K562 (cell line): ENCODE results near the gene HTR5A. TPM values are rescaled to one million over a fixed set of nuclear protein-coding genes. Genes with fewer than 3 reads are reported as not detected.

Experiments
- BRCA1 ChIP-seq, 2 experiments: fragments of 450-650 bp in 1 of 2; sonication (generic) in 1 of 2; formaldehyde crosslinking in 1 of 2; IDR thresholded peaks; 2 replicates each; pipeline versions ENCODE4 v1.5.0 to v1.6.1; 2017 to 2020; ENCODE audit warnings: mild to moderate bottlenecking in 1 of 2, missing genetic modification reagents in 1 of 2
- CAMTA2 ChIP-seq: fragments of 250-450 bp; sonication (Bioruptor Pico); conservative IDR thresholded peaks from 2 replicates; pipeline ENCODE4 v1.5.1; 2022
- CEBPG ChIP-seq, 3 experiments: fragments of 200-800 bp in 1 of 3; sonication (Bioruptor generic) in 1 of 3; sonication (generic) in 1 of 3; formaldehyde crosslinking in 1 of 3; IDR thresholded peaks in 2 of 3; conservative IDR thresholded peaks in 1 of 3; 2 replicates each; pipeline versions ENCODE4 v1.6.1 to v1.8.0; 2016 to 2022; ENCODE audit warnings: missing compliant biosample characterization in 2 of 3, missing genetic modification characterization in 2 of 3, mild to moderate bottlenecking in 1 of 3, missing genetic modification reagents in 1 of 3
- EWSR1 ChIP-seq: fragments of 450-650 bp; IDR thresholded peaks from 2 replicates; pipeline ENCODE4 v1.6.1; 2018; ENCODE audit warnings: borderline replicate concordance, mild to moderate bottlenecking, low read depth, moderate library complexity; ENCODE audit not compliant: partially characterized antibody
- FIP1L1 ChIP-seq: fragments of 200-400 bp; formaldehyde crosslinking; IDR thresholded peaks from 2 replicates; pipeline ENCODE4 v1.6.1; 2018; ENCODE audit warnings: mild to moderate bottlenecking, low read depth, low read length; ENCODE audit not compliant: poor library complexity, severe bottlenecking
- FOXA3 ChIP-seq, 2 experiments: fragments of 450-650 bp in 1 of 2; sonication (generic) in 1 of 2; formaldehyde crosslinking; IDR thresholded peaks in 1 of 2; conservative IDR thresholded peaks in 1 of 2; 2 replicates each; pipeline versions ENCODE4 v1.4.0 to v1.8.0; 2020 to 2022; ENCODE audit warnings: mild to moderate bottlenecking in 2 of 2, missing genetic modification reagents in 1 of 2
- MED1 ChIP-seq: sonication (generic); formaldehyde crosslinking; IDR thresholded peaks from 2 replicates; pipeline ENCODE4 v1.8.1; 2023; ENCODE audit warnings: missing genetic modification reagents, borderline replicate concordance
- PHF8 ChIP-seq: fragments of 200-600 bp; sonication (generic); IDR thresholded peaks from 2 replicates; pipeline ENCODE4 v1.6.1; 2012; ENCODE audit warnings: mixed run types, mild to moderate bottlenecking, inconsistent platforms, low read length, moderate library complexity, borderline replicate concordance
- TCF7L2 ChIP-seq: fragments of 150-350 bp; IDR thresholded peaks from 2 replicates; pipeline ENCODE4 v1.6.1; 2016; ENCODE audit warnings: low read depth, mild to moderate bottlenecking, low read length, moderate library complexity
- TGIF2 ChIP-seq: sonication (generic); formaldehyde crosslinking; IDR thresholded peaks from 2 replicates; pipeline ENCODE4 v1.8.1; 2022; ENCODE audit warnings: mild to moderate bottlenecking, missing genetic modification reagents, moderate library complexity
- ZNF239 ChIP-seq: fragments of 250-450 bp; sonication (Bioruptor Pico); IDR thresholded peaks from 2 replicates; pipeline ENCODE4 v1.4.0; 2020; ENCODE audit warnings: mild to moderate bottlenecking
- polyA plus RNA-seq, 8 experiments: library from polyadenylated mRNA; depleted of rRNA in 4 of 8; stranded (reverse) in 5 of 8; unstranded in 3 of 8; fragments of >200 nt; fragmentation: Nextera tagmentation in 2 of 8; fragmentation: Illumina TruSeq in 1 of 8; extraction: Ambion mirVana in 2 of 8; extraction: Trizol in 1 of 8; gene quantifications; 2 replicates each; pipeline versions ENCODE4 v1.2.1 to v1.2.3, GENCODE V29; 2011 to 2014; ENCODE audit warnings: inconsistent platforms in 1 of 8, missing spikeins in 1 of 8
- total RNA-seq, 7 experiments: library from RNA; depleted of rRNA in 6 of 7; stranded (reverse); fragments of >200 nt in 6 of 7; fragmentation: Illumina TruSeq in 2 of 7; extraction: Trizol in 2 of 7; gene quantifications; 2 replicates each; pipeline versions ENCODE4 v1.2.1 to v1.2.3, GENCODE V29; 2011 to 2021; ENCODE audit warnings: low replicate concordance in 1 of 7
- TF ChIP-seq, protein P1 (sequence below): fragments of 250-450 bp; sonication (Bioruptor Pico); IDR thresholded peaks from 2 replicates; pipeline ENCODE4 v1.4.0; 2020; ENCODE audit warnings: mild to moderate bottlenecking, moderate library complexity, borderline replicate concordance
- TF ChIP-seq, protein P2 (sequence below): sonication (generic); formaldehyde crosslinking; IDR thresholded peaks from 2 replicates; pipeline ENCODE4 v1.8.0; 2022; ENCODE audit warnings: mild to moderate bottlenecking, missing genetic modification reagents
- TF ChIP-seq, protein P3 (sequence below), 3 experiments: IDR thresholded peaks in 2 of 3; conservative IDR thresholded peaks in 1 of 3; 2 replicates each; pipeline ENCODE4 v1.5.1; 2011 to 2012; ENCODE audit warnings: low read length in 3 of 3, mild to moderate bottlenecking in 3 of 3, control low read depth in 2 of 3, improper control_type of control experiment in 1 of 3, inconsistent platforms in 1 of 3, low read depth in 1 of 3, mixed read lengths in 1 of 3, moderate library complexity in 1 of 3; ENCODE audit not compliant: insufficient read depth in 2 of 3
- TF ChIP-seq, protein P4 (sequence below), 2 experiments: IDR thresholded peaks in 1 of 2; conservative IDR thresholded peaks in 1 of 2; 2 replicates each; pipeline ENCODE4 v1.6.1; 2016; ENCODE audit warnings: low read depth in 2 of 2, mild to moderate bottlenecking in 1 of 2, missing compliant biosample characterization in 1 of 2, missing genetic modification characterization in 1 of 2, moderate library complexity in 1 of 2

Gene HTR5A
- total and polyA plus RNA-seq, 9 of the 15 experiments (the other 6 are each of a cell fraction or from before 2014, with no cell fraction given) = 0.06 TPM; not detected in 8

DNA sequence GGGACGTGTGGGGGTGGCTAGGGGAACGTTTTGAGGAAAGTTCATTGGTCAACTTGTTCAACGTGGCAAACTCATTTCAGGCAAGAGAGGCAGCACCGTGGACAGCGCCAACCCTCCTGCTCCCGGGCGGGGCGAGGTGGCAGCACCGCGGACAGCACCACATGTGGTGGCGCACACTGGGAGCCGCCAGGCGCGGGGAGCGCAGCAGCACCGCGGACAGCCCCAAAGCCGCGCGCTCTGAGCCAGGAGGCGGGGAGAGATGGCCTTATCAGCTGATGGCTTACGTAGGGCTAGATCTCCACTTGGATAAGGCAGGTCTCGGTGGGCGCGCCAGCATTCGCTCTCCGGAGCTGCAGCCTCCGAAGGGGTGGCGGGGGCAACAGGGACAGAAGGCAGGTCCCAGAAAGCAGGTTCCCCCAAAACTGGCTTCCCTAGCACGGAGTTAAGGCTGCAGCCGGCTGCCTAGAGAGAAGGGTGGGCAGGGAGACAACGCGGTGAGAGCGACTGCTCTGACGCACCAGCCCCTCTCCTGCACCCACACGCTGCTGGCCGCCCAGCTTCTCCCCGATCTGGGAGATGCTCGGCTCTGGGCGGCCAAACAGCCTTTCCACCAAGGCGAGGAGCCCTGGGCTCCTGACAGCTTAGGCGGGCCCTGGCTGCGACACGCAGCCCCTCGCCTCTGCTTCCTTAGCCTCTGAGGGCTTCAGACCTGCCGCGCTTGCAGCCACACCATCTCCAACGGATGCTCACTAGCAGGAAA is at the start of gene HTR5A (continued):
- TF ChIP-seq, protein P1, sequence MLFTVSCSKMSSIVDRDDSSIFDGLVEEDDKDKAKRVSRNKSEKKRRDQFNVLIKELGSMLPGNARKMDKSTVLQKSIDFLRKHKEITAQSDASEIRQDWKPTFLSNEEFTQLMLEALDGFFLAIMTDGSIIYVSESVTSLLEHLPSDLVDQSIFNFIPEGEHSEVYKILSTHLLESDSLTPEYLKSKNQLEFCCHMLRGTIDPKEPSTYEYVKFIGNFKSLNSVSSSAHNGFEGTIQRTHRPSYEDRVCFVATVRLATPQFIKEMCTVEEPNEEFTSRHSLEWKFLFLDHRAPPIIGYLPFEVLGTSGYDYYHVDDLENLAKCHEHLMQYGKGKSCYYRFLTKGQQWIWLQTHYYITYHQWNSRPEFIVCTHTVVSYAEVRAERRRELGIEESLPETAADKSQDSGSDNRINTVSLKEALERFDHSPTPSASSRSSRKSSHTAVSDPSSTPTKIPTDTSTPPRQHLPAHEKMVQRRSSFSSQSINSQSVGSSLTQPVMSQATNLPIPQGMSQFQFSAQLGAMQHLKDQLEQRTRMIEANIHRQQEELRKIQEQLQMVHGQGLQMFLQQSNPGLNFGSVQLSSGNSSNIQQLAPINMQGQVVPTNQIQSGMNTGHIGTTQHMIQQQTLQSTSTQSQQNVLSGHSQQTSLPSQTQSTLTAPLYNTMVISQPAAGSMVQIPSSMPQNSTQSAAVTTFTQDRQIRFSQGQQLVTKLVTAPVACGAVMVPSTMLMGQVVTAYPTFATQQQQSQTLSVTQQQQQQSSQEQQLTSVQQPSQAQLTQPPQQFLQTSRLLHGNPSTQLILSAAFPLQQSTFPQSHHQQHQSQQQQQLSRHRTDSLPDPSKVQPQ (CRISPR knock-in tag) = peak; percentile 26; the same call in 1 of the 2 replicates
- TF ChIP-seq CEBPG (CRISPR knock-in tag; IDR thresholded peaks at IDR 0.05) = peak; percentile 82
- TF ChIP-seq CEBPG (tag; conservative IDR thresholded peaks at IDR 0.05 in 1 of 2, IDR thresholded peaks at IDR 0.05 in 1 of 2) = no peak
- TF ChIP-seq, protein P2, sequence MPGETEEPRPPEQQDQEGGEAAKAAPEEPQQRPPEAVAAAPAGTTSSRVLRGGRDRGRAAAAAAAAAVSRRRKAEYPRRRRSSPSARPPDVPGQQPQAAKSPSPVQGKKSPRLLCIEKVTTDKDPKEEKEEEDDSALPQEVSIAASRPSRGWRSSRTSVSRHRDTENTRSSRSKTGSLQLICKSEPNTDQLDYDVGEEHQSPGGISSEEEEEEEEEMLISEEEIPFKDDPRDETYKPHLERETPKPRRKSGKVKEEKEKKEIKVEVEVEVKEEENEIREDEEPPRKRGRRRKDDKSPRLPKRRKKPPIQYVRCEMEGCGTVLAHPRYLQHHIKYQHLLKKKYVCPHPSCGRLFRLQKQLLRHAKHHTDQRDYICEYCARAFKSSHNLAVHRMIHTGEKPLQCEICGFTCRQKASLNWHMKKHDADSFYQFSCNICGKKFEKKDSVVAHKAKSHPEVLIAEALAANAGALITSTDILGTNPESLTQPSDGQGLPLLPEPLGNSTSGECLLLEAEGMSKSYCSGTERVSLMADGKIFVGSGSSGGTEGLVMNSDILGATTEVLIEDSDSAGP (CRISPR knock-in tag) = peak; percentile 90
- peak; percentile 87 for TF ChIP-seq ZNF239 (CRISPR knock-in tag)
- TF ChIP-seq PHF8 = no peak
- TF ChIP-seq CAMTA2 = no peak
- TF ChIP-seq, protein P3, sequence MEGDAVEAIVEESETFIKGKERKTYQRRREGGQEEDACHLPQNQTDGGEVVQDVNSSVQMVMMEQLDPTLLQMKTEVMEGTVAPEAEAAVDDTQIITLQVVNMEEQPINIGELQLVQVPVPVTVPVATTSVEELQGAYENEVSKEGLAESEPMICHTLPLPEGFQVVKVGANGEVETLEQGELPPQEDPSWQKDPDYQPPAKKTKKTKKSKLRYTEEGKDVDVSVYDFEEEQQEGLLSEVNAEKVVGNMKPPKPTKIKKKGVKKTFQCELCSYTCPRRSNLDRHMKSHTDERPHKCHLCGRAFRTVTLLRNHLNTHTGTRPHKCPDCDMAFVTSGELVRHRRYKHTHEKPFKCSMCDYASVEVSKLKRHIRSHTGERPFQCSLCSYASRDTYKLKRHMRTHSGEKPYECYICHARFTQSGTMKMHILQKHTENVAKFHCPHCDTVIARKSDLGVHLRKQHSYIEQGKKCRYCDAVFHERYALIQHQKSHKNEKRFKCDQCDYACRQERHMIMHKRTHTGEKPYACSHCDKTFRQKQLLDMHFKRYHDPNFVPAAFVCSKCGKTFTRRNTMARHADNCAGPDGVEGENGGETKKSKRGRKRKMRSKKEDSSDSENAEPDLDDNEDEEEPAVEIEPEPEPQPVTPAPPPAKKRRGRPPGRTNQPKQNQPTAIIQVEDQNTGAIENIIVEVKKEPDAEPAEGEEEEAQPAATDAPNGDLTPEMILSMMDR (IDR thresholded peaks at IDR 0.05 in 2 of 3, conservative IDR thresholded peaks at IDR 0.05 in 1 of 3; ENCODE audit: insufficient read depth in 2 of 3, low read depth in 1 of 3, low read length in 3 of 3) = peak in 2 of 3 experiments; percentile 16 to 24; a peak in 3 of 6 replicates
- TF ChIP-seq MED1 (CRISPR knock-in tag) = peak; percentile 99
- peak; percentile 100 for TF ChIP-seq TGIF2 (CRISPR knock-in tag)
- TF ChIP-seq TCF7L2 = no peak
- TF ChIP-seq, protein P4, sequence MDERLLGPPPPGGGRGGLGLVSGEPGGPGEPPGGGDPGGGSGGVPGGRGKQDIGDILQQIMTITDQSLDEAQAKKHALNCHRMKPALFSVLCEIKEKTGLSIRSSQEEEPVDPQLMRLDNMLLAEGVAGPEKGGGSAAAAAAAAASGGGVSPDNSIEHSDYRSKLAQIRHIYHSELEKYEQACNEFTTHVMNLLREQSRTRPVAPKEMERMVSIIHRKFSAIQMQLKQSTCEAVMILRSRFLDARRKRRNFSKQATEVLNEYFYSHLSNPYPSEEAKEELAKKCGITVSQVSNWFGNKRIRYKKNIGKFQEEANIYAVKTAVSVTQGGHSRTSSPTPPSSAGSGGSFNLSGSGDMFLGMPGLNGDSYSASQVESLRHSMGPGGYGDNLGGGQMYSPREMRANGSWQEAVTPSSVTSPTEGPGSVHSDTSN (CRISPR knock-in tag; IDR thresholded peaks at IDR 0.05; ENCODE audit: low read depth) = peak; percentile 92
- TF ChIP-seq, protein P4 (tag; conservative IDR thresholded peaks at IDR 0.05; ENCODE audit: low read depth) = peak; percentile 52; the same call in 1 of the 2 replicates
- peak in 1 of 2 experiments; percentile 97; a peak in 3 of 4 replicates for TF ChIP-seq FOXA3 (CRISPR knock-in tag; conservative IDR thresholded peaks at IDR 0.05 in 1 of 2, IDR thresholded peaks at IDR 0.05 in 1 of 2)
- no peak for TF ChIP-seq EWSR1
- no peak for TF ChIP-seq BRCA1 (IDR thresholded peaks at IDR 0.05)
- peak; percentile 100 for TF ChIP-seq BRCA1 (CRISPR knock-in tag; IDR thresholded peaks at IDR 0.05)
- TF ChIP-seq FIP1L1 = peak; percentile 89
